ENCODE results near the gene DLGAP1.

GRCh38 chr18:3777122-3777521 is 678.0 kb downstream of the DLGAP1 start:
- TF ChIP-seq POLR2A (IDR thresholded peaks at IDR 0.05) = no peak
- no peak for TF ChIP-seq CTCF (IDR thresholded peaks at IDR 0.05)
- no peak for TF ChIP-seq POLR2AphosphoS5 (IDR thresholded peaks at IDR 0.05)

Data from breast epithelium (tissue), 3 donors.